BJ (cell line): ENCODE results near the gene KLHDC7B. TPM values are rescaled to one million over a fixed set of nuclear protein-coding genes. Genes with fewer than 3 reads are reported as not detected.

Experiments used
- CTCF ChIA-PET: fragments of 350-600 bp; formaldehyde crosslinking; extraction: SDS; loops from one replicate; lab custom pipeline; 2021; ENCODE audit warnings: antibody characterized with exemption, inconsistent platforms; lab: Yijun Ruan, JAX
- POLR2A ChIA-PET: fragments of 300-600 bp; sonication (Branson Sonifier 250); formaldehyde crosslinking; extraction: SDS; loops from one replicate; lab custom pipeline; 2021; ENCODE audit warnings: antibody characterized with exemption; lab: Charles Lee
- DNase-seq: peaks from one replicate; pipeline ENCODE4 v3.0.0-alpha.2; 2011; ENCODE audit warnings: low read depth
- H3K27me3 ChIP-seq: 2 replicates; pipeline ENCODE4 v1.6.0; 2011; ENCODE audit warnings: low read length; ENCODE audit not compliant: control insufficient read depth, insufficient read depth
- H3K36me3 ChIP-seq: 2 replicates; pipeline ENCODE4 v1.5.1; 2011; ENCODE audit warnings: low read length; ENCODE audit not compliant: control insufficient read depth, insufficient read depth
- H3K4me3 ChIP-seq: 2 replicates; pipeline ENCODE4 v1.5.1; 2011; ENCODE audit warnings: low read depth, mild to moderate bottlenecking, control low read depth, low read length
- polyA plus RNA-seq: library from polyadenylated mRNA; depleted of rRNA; stranded (reverse); fragments of >200 nt; gene quantifications from 2 replicates; pipeline ENCODE4 v1.2.3, GENCODE V29; 2011
- TF ChIP-seq, protein P1 (sequence below): IDR thresholded peaks from 2 replicates; pipeline ENCODE4 v1.5.1; 2011; ENCODE audit warnings: low read depth, mild to moderate bottlenecking, control low read depth, inconsistent platforms, low read length, moderate library complexity; ENCODE audit not compliant: insufficient read depth

Gene KLHDC7B
- polyA plus RNA-seq, 1 experiment: 0.34 TPM

GRCh38 chr22:50550395-50550794 lies 4.7 kb downstream of the KLHDC7B start:
- TF ChIP-seq, protein P1, sequence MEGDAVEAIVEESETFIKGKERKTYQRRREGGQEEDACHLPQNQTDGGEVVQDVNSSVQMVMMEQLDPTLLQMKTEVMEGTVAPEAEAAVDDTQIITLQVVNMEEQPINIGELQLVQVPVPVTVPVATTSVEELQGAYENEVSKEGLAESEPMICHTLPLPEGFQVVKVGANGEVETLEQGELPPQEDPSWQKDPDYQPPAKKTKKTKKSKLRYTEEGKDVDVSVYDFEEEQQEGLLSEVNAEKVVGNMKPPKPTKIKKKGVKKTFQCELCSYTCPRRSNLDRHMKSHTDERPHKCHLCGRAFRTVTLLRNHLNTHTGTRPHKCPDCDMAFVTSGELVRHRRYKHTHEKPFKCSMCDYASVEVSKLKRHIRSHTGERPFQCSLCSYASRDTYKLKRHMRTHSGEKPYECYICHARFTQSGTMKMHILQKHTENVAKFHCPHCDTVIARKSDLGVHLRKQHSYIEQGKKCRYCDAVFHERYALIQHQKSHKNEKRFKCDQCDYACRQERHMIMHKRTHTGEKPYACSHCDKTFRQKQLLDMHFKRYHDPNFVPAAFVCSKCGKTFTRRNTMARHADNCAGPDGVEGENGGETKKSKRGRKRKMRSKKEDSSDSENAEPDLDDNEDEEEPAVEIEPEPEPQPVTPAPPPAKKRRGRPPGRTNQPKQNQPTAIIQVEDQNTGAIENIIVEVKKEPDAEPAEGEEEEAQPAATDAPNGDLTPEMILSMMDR: no peak

GRCh38 chr22:50551160-50551752 lies 5.6 kb downstream of the KLHDC7B start:
- no peak for DNase-seq
- ChIA-PET POLR2A (no interaction called here), CTCF (interaction anchor here (0.8 to 2.2 kb wide), 3 partner anchors 8 to 70 kb away, joined by 4 to 7 read pairs (median 5); partner anchors contain the start of gene SYCE3)
- Histone ChIP-seq H3K27me3 (peaks cover 21% of the 10 kb centered on the region), H3K4me3 (no peak overlapping the region), H3K36me3 (no peaks in the 10 kb centered on the region)
- TF ChIP-seq, protein P1: no peak

More at GRCh38 chr22:50550395-50550794, 4.7 kb downstream of the KLHDC7B start:
- peaks cover 27% of the 10 kb centered on the region for H3K27me3 ChIP-seq
- no peak overlapping the region for H3K4me3 ChIP-seq
- DNase-seq: no peak
- H3K36me3 ChIP-seq: no peaks in the 10 kb centered on the region
- POLR2A ChIA-PET: no interaction called here
- CTCF ChIA-PET: interaction anchor here (0.6 to 2.2 kb wide), 4 partner anchors 9 to 71 kb away, joined by 3 to 7 read pairs (median 4); partner anchors contain the start of gene SYCE3

- CTCF ChIA-PET: no interaction called here
- H3K4me3 ChIP-seq: no peak overlapping the region
- no peak for DNase-seq
- TF ChIP-seq, protein P1: no peak
- H3K36me3 ChIP-seq: no peaks in the 10 kb centered on the region
- H3K27me3 ChIP-seq: peaks cover 15% of the 10 kb centered on the region
- POLR2A ChIA-PET: interaction anchor here (0.6 kb wide), 1 partner anchor 18 kb away, joined by 3 read pairs; no protein-coding TSS in a partner anchor
These were observed 7.6 kb downstream of the KLHDC7B start for GRCh38 chr22:50553310-50553709.

- DNase-seq: no peak
- ChIA-PET POLR2A (no interaction called here), CTCF (interaction anchor here (1.3 to 1.7 kb wide), 2 partner anchors 12 to 17 kb away, joined by 4 read pairs; no protein-coding TSS in a partner anchor)
- no peak overlapping the region for H3K4me3 ChIP-seq
- TF ChIP-seq, protein P1: no peak
- H3K27me3 ChIP-seq: peaks cover 8% of the 10 kb centered on the region; the same call in 1 of the 2 replicates
- H3K36me3 ChIP-seq: no peaks in the 10 kb centered on the region
These were observed 11.0 kb downstream of the KLHDC7B start for GRCh38 chr22:50556703-50557102.

GRCh38 chr22:50560034-50560433 lies 14.3 kb downstream of the KLHDC7B start:
- TF ChIP-seq, protein P1: no peak

More at GRCh38 chr22:50560034-50560433, 14.3 kb downstream of the KLHDC7B start:
- DNase-seq: no peak
- Histone ChIP-seq H3K27me3 (peaks cover 9% of the 10 kb centered on the region; the same call in 1 of the 2 replicates), H3K36me3 (no peaks in the 10 kb centered on the region), H3K4me3 (no peak overlapping the region)
- CTCF ChIA-PET: interaction anchor here (0.8 to 1.8 kb wide), 3 partner anchors 9 to 12 kb away, joined by 3 to 8 read pairs (median 5); no protein-coding TSS in a partner anchor
- POLR2A ChIA-PET: interaction anchor here (0.6 kb wide), 1 partner anchor 78 kb away, joined by 6 read pairs; no protein-coding TSS in a partner anchor
